Activated naive CD4-positive, alpha-beta T cell treated with anti-CD3 and anti-CD28 coated beads, Interleukin-2, amount 50 U/mL, for 24 hours (primary cell): Measurements from ENCODE around the gene GPR158.
"Not testable (repeated sequence)": the region's sequence is repeated elsewhere in the genome, so short reads cannot be mapped to it uniquely, and the experiment has no call there.

ENCODE experiments used
- H3K27ac Mint-ChIP-seq: one replicate; pipeline ENCODE4 v1.8.0; 2021; ENCODE audit warnings: mild to moderate bottlenecking, mixed read lengths
- H3K27me3 Mint-ChIP-seq: one replicate; pipeline ENCODE4 v1.8.0; 2021; ENCODE audit warnings: mixed read lengths
- H3K36me3 Mint-ChIP-seq: one replicate; pipeline ENCODE4 v1.8.0; 2021; ENCODE audit warnings: mixed read lengths
- H3K4me1 Mint-ChIP-seq: one replicate; pipeline ENCODE4 v1.8.0; 2021; ENCODE audit warnings: mixed read lengths
- H3K4me3 Mint-ChIP-seq: one replicate; pipeline ENCODE4 v1.8.0; 2021; ENCODE audit warnings: mild to moderate bottlenecking, mixed read lengths
- H3K9me3 Mint-ChIP-seq: one replicate; pipeline ENCODE4 v1.8.0; 2021; ENCODE audit warnings: mixed read lengths

GPR158 gene

GRCh38 chr10:25327273-25327672, 152.5 kb downstream of the GPR158 start:
- H3K9me3 Mint-ChIP-seq, result peaks cover 13% of the 10 kb centered on the region
- H3K27me3 Mint-ChIP-seq, result no peaks in the 10 kb centered on the region
- H3K36me3 Mint-ChIP-seq, result no peaks in the 10 kb centered on the region
- no peak overlapping the region for H3K27ac Mint-ChIP-seq
- H3K4me1 Mint-ChIP-seq, result no peaks in the 10 kb centered on the region
- no peak overlapping the region for H3K4me3 Mint-ChIP-seq

GRCh38 chr10:25328361-25328760, 153.6 kb downstream of the GPR158 start:
- H3K36me3 Mint-ChIP-seq, result no peaks in the 10 kb centered on the region

GRCh38 chr10:25329587-25329986, 154.8 kb downstream of the GPR158 start:
- H3K4me1 Mint-ChIP-seq, H3K9me3 Mint-ChIP-seq: not testable (repeated sequence)

More at GRCh38 chr10:25328361-25328760, 153.6 kb downstream of the GPR158 start:
- Mint-ChIP-seq H3K27ac (no peak overlapping the region), H3K27me3 (no peaks in the 10 kb centered on the region), H3K4me1 (no peaks in the 10 kb centered on the region), H3K4me3 (no peak overlapping the region), H3K9me3 (peaks cover 13% of the 10 kb centered on the region)

GRCh38 chr10:25334445-25334844, 159.6 kb downstream of the GPR158 start:
- no peaks in the 10 kb centered on the region for H3K4me1 Mint-ChIP-seq
- no peaks in the 10 kb centered on the region for H3K9me3 Mint-ChIP-seq
- no peak overlapping the region for H3K4me3 Mint-ChIP-seq
- no peaks in the 10 kb centered on the region for H3K27me3 Mint-ChIP-seq
- H3K27ac Mint-ChIP-seq, result no peak overlapping the region
- no peaks in the 10 kb centered on the region for H3K36me3 Mint-ChIP-seq

More at GRCh38 chr10:25329587-25329986, 154.8 kb downstream of the GPR158 start:
- not testable (repeated sequence) for H3K36me3 Mint-ChIP-seq, H3K27ac Mint-ChIP-seq, H3K4me3 Mint-ChIP-seq, H3K27me3 Mint-ChIP-seq

- no peak overlapping the region for H3K4me3 Mint-ChIP-seq
- no peaks in the 10 kb centered on the region for H3K36me3 Mint-ChIP-seq
- H3K4me1 Mint-ChIP-seq, result no peaks in the 10 kb centered on the region
- no peaks in the 10 kb centered on the region for H3K27me3 Mint-ChIP-seq
- no peaks in the 10 kb centered on the region for H3K9me3 Mint-ChIP-seq
- no peak overlapping the region for H3K27ac Mint-ChIP-seq
Measured at GRCh38 chr10:25336330-25336729, 161.5 kb downstream of the GPR158 start.

GRCh38 chr10:25338271-25338670, 163.5 kb downstream of the GPR158 start:
- no peak overlapping the region for H3K4me3 Mint-ChIP-seq
- no peaks in the 10 kb centered on the region for H3K27me3 Mint-ChIP-seq
- H3K36me3 Mint-ChIP-seq, result no peaks in the 10 kb centered on the region
- H3K4me1 Mint-ChIP-seq, result no peaks in the 10 kb centered on the region
- H3K27ac Mint-ChIP-seq, result no peak overlapping the region
- H3K9me3 Mint-ChIP-seq, result no peaks in the 10 kb centered on the region

- H3K9me3 Mint-ChIP-seq, result no peaks in the 10 kb centered on the region
- H3K4me1 Mint-ChIP-seq, result no peaks in the 10 kb centered on the region
Measured at GRCh38 chr10:25339966-25340365, 165.2 kb downstream of the GPR158 start.

GRCh38 chr10:25349520-25349919, 174.7 kb downstream of the GPR158 start:
- H3K36me3 Mint-ChIP-seq, result no peaks in the 10 kb centered on the region
- H3K27me3 Mint-ChIP-seq, result no peaks in the 10 kb centered on the region
- H3K9me3 Mint-ChIP-seq, result peaks cover 9% of the 10 kb centered on the region
- H3K27ac Mint-ChIP-seq, result no peak overlapping the region
- H3K4me3 Mint-ChIP-seq, result no peak overlapping the region
- no peaks in the 10 kb centered on the region for H3K4me1 Mint-ChIP-seq

More at GRCh38 chr10:25339966-25340365, 165.2 kb downstream of the GPR158 start:
- H3K27me3 Mint-ChIP-seq, result no peaks in the 10 kb centered on the region
- no peak overlapping the region for H3K4me3 Mint-ChIP-seq
- no peaks in the 10 kb centered on the region for H3K36me3 Mint-ChIP-seq
- H3K27ac Mint-ChIP-seq, result no peak overlapping the region

- no peak overlapping the region for H3K27ac Mint-ChIP-seq
- peaks cover 20% of the 10 kb centered on the region for H3K9me3 Mint-ChIP-seq
- H3K36me3 Mint-ChIP-seq, result no peaks in the 10 kb centered on the region
- no peaks in the 10 kb centered on the region for H3K27me3 Mint-ChIP-seq
- no peak overlapping the region for H3K4me3 Mint-ChIP-seq
- no peaks in the 10 kb centered on the region for H3K4me1 Mint-ChIP-seq
Measured at GRCh38 chr10:25356609-25357008, 181.8 kb downstream of the GPR158 start.

- no peak overlapping the region for H3K4me3 Mint-ChIP-seq
- H3K9me3 Mint-ChIP-seq, result peaks cover 25% of the 10 kb centered on the region
- H3K4me1 Mint-ChIP-seq, result no peaks in the 10 kb centered on the region
- H3K27ac Mint-ChIP-seq, result no peak overlapping the region
- H3K27me3 Mint-ChIP-seq, result no peaks in the 10 kb centered on the region
- H3K36me3 Mint-ChIP-seq, result no peaks in the 10 kb centered on the region
Measured at GRCh38 chr10:25357269-25357668, 182.5 kb downstream of the GPR158 start.

- H3K27me3 Mint-ChIP-seq, result no peaks in the 10 kb centered on the region
- H3K9me3 Mint-ChIP-seq, result peaks cover 8% of the 10 kb centered on the region
- H3K36me3 Mint-ChIP-seq, result no peaks in the 10 kb centered on the region
- H3K27ac Mint-ChIP-seq, result no peak overlapping the region
- no peak overlapping the region for H3K4me3 Mint-ChIP-seq
- no peaks in the 10 kb centered on the region for H3K4me1 Mint-ChIP-seq
Measured at GRCh38 chr10:25382029-25382810, 207.4 kb downstream of the GPR158 start.

GRCh38 chr10:25382901-25383300, 208.1 kb downstream of the GPR158 start:
- H3K4me3 Mint-ChIP-seq, H3K9me3 Mint-ChIP-seq, H3K36me3 Mint-ChIP-seq, H3K4me1 Mint-ChIP-seq, H3K27ac Mint-ChIP-seq, H3K27me3 Mint-ChIP-seq: not testable (repeated sequence)

GRCh38 chr10:25383686-25384085, 208.9 kb downstream of the GPR158 start:
- Mint-ChIP-seq H3K4me3 (no peak overlapping the region), H3K36me3 (no peaks in the 10 kb centered on the region), H3K9me3 (peaks cover 8% of the 10 kb centered on the region), H3K4me1 (no peaks in the 10 kb centered on the region), H3K27me3 (no peaks in the 10 kb centered on the region), H3K27ac (no peak overlapping the region)

GRCh38 chr10:25384618-25385017, 209.8 kb downstream of the GPR158 start:
- Mint-ChIP-seq H3K9me3 (peaks cover 8% of the 10 kb centered on the region), H3K27ac (no peak overlapping the region), H3K4me1 (no peaks in the 10 kb centered on the region), H3K4me3 (no peak overlapping the region), H3K27me3 (no peaks in the 10 kb centered on the region), H3K36me3 (no peaks in the 10 kb centered on the region)

GRCh38 chr10:25388188-25388861, 213.5 kb downstream of the GPR158 start:
- Mint-ChIP-seq H3K27ac (no peak overlapping the region), H3K27me3 (no peaks in the 10 kb centered on the region), H3K4me1 (no peaks in the 10 kb centered on the region), H3K9me3 (peaks cover 7% of the 10 kb centered on the region), H3K4me3 (no peak overlapping the region), H3K36me3 (no peaks in the 10 kb centered on the region)

GRCh38 chr10:25388862-25389206, 214.0 kb downstream of the GPR158 start:
- no peak overlapping the region for H3K4me3 Mint-ChIP-seq
- H3K27ac Mint-ChIP-seq, result no peak overlapping the region
- peaks cover 7% of the 10 kb centered on the region for H3K9me3 Mint-ChIP-seq
- no peaks in the 10 kb centered on the region for H3K27me3 Mint-ChIP-seq
- H3K36me3 Mint-ChIP-seq, result no peaks in the 10 kb centered on the region
- no peaks in the 10 kb centered on the region for H3K4me1 Mint-ChIP-seq
